ENCODE results near the gene HCFC1R1.

DNA sequence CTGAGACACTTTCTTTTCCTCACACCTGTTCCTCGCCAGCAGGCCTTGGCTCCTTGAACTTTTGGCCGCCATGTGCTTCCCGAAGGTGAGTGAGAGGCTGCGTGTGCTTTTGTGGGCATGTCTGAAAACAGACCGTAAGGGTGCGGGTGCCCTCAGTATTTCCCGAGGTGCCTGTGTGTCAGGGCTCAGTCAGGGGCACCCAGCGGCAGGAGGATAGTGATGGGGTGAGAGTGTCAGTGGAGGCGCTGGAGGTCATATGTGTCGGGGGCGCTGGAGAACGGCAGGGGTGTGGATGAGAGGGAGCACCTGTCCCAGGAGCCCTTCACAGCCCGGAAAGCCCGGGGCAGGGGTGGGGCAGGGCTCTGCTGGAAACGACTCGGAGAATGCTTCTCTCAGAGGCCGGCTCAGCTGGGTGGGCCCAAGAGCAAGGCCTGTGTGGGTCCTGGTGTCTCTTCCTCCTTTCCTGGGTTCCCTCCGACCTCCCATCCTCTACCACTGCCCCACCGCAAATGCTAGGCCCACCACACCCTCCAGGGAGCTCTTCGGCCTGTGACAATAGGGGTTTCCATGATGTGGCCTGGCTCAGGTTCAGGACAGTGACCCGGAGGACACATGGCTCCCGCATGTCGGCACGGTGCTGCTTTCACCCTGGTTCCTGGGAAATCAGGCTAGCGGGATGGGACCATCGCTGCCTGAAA, 42.1 kb upstream of the HCFC1R1 start:
- no peak for TF ChIP-seq POLR2AphosphoS5 (IDR thresholded peaks at IDR 0.05; ENCODE audit: low read depth, low read length)
- no peak for TF ChIP-seq POLR2A (IDR thresholded peaks at IDR 0.05; ENCODE audit: low read depth, low read length)

Data from GM12892 (cell line).